Measurements from ENCODE around the gene UBXN4. TPM values are rescaled to one million over a fixed set of nuclear protein-coding genes. Genes with fewer than 3 reads are reported as not detected.

The UBXN4 gene
- polyA plus RNA-seq, 1 of the 3 experiments (the other 2 are of a cell fraction), result 32.7 TPM

GRCh38 chr2:135783439-135783838 lies 41.8 kb downstream of the UBXN4 start:
- Histone ChIP-seq H3K36me3 (replicated peaks in 1 of 2; ENCODE audit: control insufficient read depth in 1 of 2, insufficient read depth in 2 of 2, low read length in 1 of 2) (peaks cover 74 to 76% of the 10 kb centered on the region in 2 experiments), H3K27me3 (ENCODE audit: insufficient read depth) (no peaks in the 10 kb centered on the region), H3K4me3 (ENCODE audit: low read depth in 2 of 2, low read length in 1 of 2) (no peak overlapping the region), H3K9me3 (no peaks in the 10 kb centered on the region), H3K9me2 (no peaks in the 10 kb centered on the region), H3K27ac (ENCODE audit: low read depth in 2 of 2, low read length in 1 of 2) (no peak overlapping the region), H3F3A (replicated peaks; ENCODE audit: insufficient read depth) (peaks cover 17% of the 10 kb centered on the region), H4K20me1 (ENCODE audit: insufficient read depth) (no peaks in the 10 kb centered on the region), H3K79me2 (ENCODE audit: insufficient read depth) (no peaks in the 10 kb centered on the region), H3K4me2 (no peak overlapping the region), H2AFZ (ENCODE audit: low read depth) (no peak overlapping the region), H3K9ac (no peak overlapping the region), H3K4me1 (ENCODE audit: control insufficient read depth in 1 of 2, insufficient read depth in 2 of 2, low read depth in 1 of 2, low read length in 1 of 2) (no peaks in the 10 kb centered on the region)
- POLR2A ChIA-PET, result interaction anchor here (1.4 kb wide), 1 partner anchor 39 kb away, joined by 4 read pairs; no protein-coding TSS in a partner anchor
- 85% methylated on average over 3 of the region's 3 CpGs for WGBS (ENCODE audit: low lambda C conversion rate)
- TF ChIP-seq TEAD4 (IDR thresholded peaks at IDR 0.05; ENCODE audit: borderline replicate concordance, insufficient read depth) (no peak), ELF1 (IDR thresholded peaks at IDR 0.05) (no peak), TAF1 (IDR thresholded peaks at IDR 0.05; ENCODE audit: borderline replicate concordance, low read depth, low read length) (no peak), SMC3 (IDR thresholded peaks at IDR 0.05; ENCODE audit: low read depth, low read length) (no peak), CHD2 (IDR thresholded peaks at IDR 0.05; ENCODE audit: low read length, partially characterized antibody) (no peak), REST (IDR thresholded peaks at IDR 0.05; ENCODE audit: low read depth, low read length) (no peak), PBX3 (IDR thresholded peaks at IDR 0.05) (no peak), RFX5 (IDR thresholded peaks at IDR 0.05; ENCODE audit: low read length) (no peak), SIN3A (IDR thresholded peaks at IDR 0.05; ENCODE audit: borderline replicate concordance, low read depth, low read length) (no peak)
- DNase-seq, result no peak
- CTCF ChIA-PET, result interaction anchor here (7.8 kb wide), 1 partner anchor 14 kb away, joined by 62 read pairs; no protein-coding TSS in a partner anchor

- TF ChIP-seq CHD2 (IDR thresholded peaks at IDR 0.05; ENCODE audit: low read length, partially characterized antibody) (no peak), EP300 (IDR thresholded peaks at IDR 0.05; ENCODE audit: borderline replicate concordance in 1 of 2, low read depth in 1 of 2, low read length in 1 of 2) (no peak), JUND (IDR thresholded peaks at IDR 0.05) (no peak)
- Histone ChIP-seq H3K36me3 (replicated peaks in 1 of 2; ENCODE audit: control insufficient read depth in 1 of 2, insufficient read depth in 2 of 2, low read length in 1 of 2) (peaks cover 61 to 63% of the 10 kb centered on the region in 2 experiments), H3K4me1 (ENCODE audit: control insufficient read depth in 1 of 2, insufficient read depth in 2 of 2, low read depth in 1 of 2, low read length in 1 of 2) (no peaks in the 10 kb centered on the region), H3K27ac (ENCODE audit: low read depth in 2 of 2, low read length in 1 of 2) (no peak overlapping the region), H4K20me1 (ENCODE audit: insufficient read depth) (no peaks in the 10 kb centered on the region), H3K9ac (no peak overlapping the region), H3K79me2 (ENCODE audit: insufficient read depth) (no peaks in the 10 kb centered on the region), H3K9me3 (no peaks in the 10 kb centered on the region), H3K27me3 (ENCODE audit: insufficient read depth) (no peaks in the 10 kb centered on the region), H2AFZ (ENCODE audit: low read depth) (no peak overlapping the region), H3K4me2 (no peak overlapping the region), H3K9me2 (no peaks in the 10 kb centered on the region), H3K4me3 (ENCODE audit: low read depth in 2 of 2, low read length in 1 of 2) (no peak overlapping the region), H3F3A (replicated peaks; ENCODE audit: insufficient read depth) (peaks cover 17% of the 10 kb centered on the region)
- POLR2A ChIA-PET, result no interaction called here
- CTCF ChIA-PET, result interaction anchor here (1.0 to 7.8 kb wide), 4 partner anchors 10 to 781 kb away, joined by 3 to 62 read pairs (median 4); no protein-coding TSS in a partner anchor
- no peak for DNase-seq
- 92% methylated on average over 2 of the region's 2 CpGs for WGBS (ENCODE audit: low lambda C conversion rate)
These were observed 43.4 kb downstream of the UBXN4 start for GRCh38 chr2:135785032-135785431.
